Hepatocyte (in vitro differentiated cells): Measurements from ENCODE around the gene VAC14. TPM values are rescaled to one million over a fixed set of nuclear protein-coding genes. Genes with fewer than 3 reads are reported as not detected.

Source experiments
- DNase-seq: peaks from one replicate; pipeline ENCODE4 v3.0.0-alpha.2; 2016; ENCODE audit warnings: low spot score
- H2AFZ ChIP-seq: fragments of 200-600 bp; sonication (generic); 2 replicates; pipeline ENCODE4 v1.6.0; 2016; ENCODE audit warnings: antibody characterized with exemption, mild to moderate bottlenecking
- H3K27ac ChIP-seq: fragments of 200-600 bp; sonication (generic); 2 replicates; pipeline ENCODE4 v1.5.1; 2016; ENCODE audit warnings: mild to moderate bottlenecking
- H3K27me3 ChIP-seq: fragments of 200-600 bp; sonication (generic); 2 replicates; pipeline ENCODE4 v1.6.1; 2016
- H3K36me3 ChIP-seq: fragments of 200-600 bp; sonication (generic); replicated peaks from 2 replicates; pipeline ENCODE4 v1.5.1; 2016; ENCODE audit warnings: low read depth; ENCODE audit not compliant: insufficient read depth
- H3K4me1 ChIP-seq: fragments of 200-600 bp; sonication (generic); 2 replicates; pipeline ENCODE4 v1.5.1; 2016; ENCODE audit warnings: mild to moderate bottlenecking, moderate library complexity; ENCODE audit not compliant: insufficient read depth
- H3K4me2 ChIP-seq: fragments of 200-600 bp; sonication (generic); 2 replicates; pipeline ENCODE4 v1.6.0; 2016
- H3K4me3 ChIP-seq: fragments of 200-600 bp; sonication (generic); 2 replicates; pipeline ENCODE4 v1.5.1; 2016; ENCODE audit warnings: mild to moderate bottlenecking
- H3K79me2 ChIP-seq: fragments of 200-600 bp; sonication (generic); 2 replicates; pipeline ENCODE4 v1.6.0; 2017; ENCODE audit warnings: mild to moderate bottlenecking
- H3K9me2 ChIP-seq: fragments of 200-600 bp; sonication (generic); replicated peaks from 2 replicates; pipeline ENCODE4 v1.6.0; 2017; ENCODE audit warnings: mild to moderate bottlenecking; ENCODE audit not compliant: insufficient read depth
- H3K9me3 ChIP-seq: fragments of 200-600 bp; sonication (generic); 2 replicates; pipeline ENCODE4 v1.5.1; 2016; ENCODE audit warnings: low read depth, mild to moderate bottlenecking
- H4K20me1 ChIP-seq: fragments of 200-600 bp; sonication (generic); 2 replicates; pipeline ENCODE4 v1.6.0; 2016; ENCODE audit warnings: mild to moderate bottlenecking; ENCODE audit not compliant: insufficient read depth, poor library complexity, severe bottlenecking
- CTCF ChIP-seq: fragments of 200-600 bp; sonication (generic); IDR thresholded peaks from 2 replicates; pipeline ENCODE4 v1.5.1; 2016; ENCODE audit warnings: antibody characterized with exemption, mild to moderate bottlenecking; ENCODE audit not compliant: poor library complexity
- EZH2 ChIP-seq: fragments of 200-600 bp; sonication (generic); IDR thresholded peaks from 2 replicates; pipeline ENCODE4 v1.6.1; 2016; ENCODE audit warnings: antibody characterized with exemption, mild to moderate bottlenecking, borderline replicate concordance
- EZH2phosphoT487 ChIP-seq: fragments of 200-600 bp; sonication (generic); IDR thresholded peaks from one replicate; pipeline ENCODE4 v1.6.1; 2018; ENCODE audit warnings: antibody characterized with exemption, mild to moderate bottlenecking, low read depth, moderate library complexity; ENCODE audit not compliant: unreplicated experiment, severe bottlenecking
- WGBS: methylation state at CpG from one replicate; pipeline ENCODE4 v1.1.6; 2016; ENCODE audit warnings: low lambda C conversion rate; ENCODE audit errors: missing lambda C conversion rate; 5-methylcytosine and 5-hydroxymethylcytosine counted together
- polyA plus RNA-seq: library from polyadenylated mRNA; unstranded; fragments of >200 nt; fragmentation: Nextera tagmentation; extraction: Ambion mirVana; gene quantifications from 2 replicates; pipeline ENCODE4 v1.2.1, GENCODE V29; 2016
- total RNA-seq: library from RNA; depleted of rRNA; stranded (reverse); fragments of >200 nt; gene quantifications from 2 replicates; pipeline ENCODE4 v1.2.3, GENCODE V29; 2014

VAC14 gene
- total and polyA plus RNA-seq, 2 experiments from 2014 or later: 35.8 to 49.4 TPM

GRCh38 chr16:70657956-70658355 is 143.0 kb downstream of the VAC14 start:
- Histone ChIP-seq H3K79me2 (no peaks in the 10 kb centered on the region), H3K4me2 (no peak overlapping the region), H3K4me1 (no peaks in the 10 kb centered on the region), H2AFZ (no peak overlapping the region), H3K36me3 (no peaks in the 10 kb centered on the region), H3K27me3 (no peaks in the 10 kb centered on the region), H3K4me3 (no peak overlapping the region), H3K9me3 (no peaks in the 10 kb centered on the region), H4K20me1 (no peaks in the 10 kb centered on the region), H3K9me2 (no peaks in the 10 kb centered on the region), H3K27ac (no peak overlapping the region)
- 88% methylated on average over 7 of the region's 7 CpGs for WGBS
- no peak for DNase-seq
- no peak for TF ChIP-seq EZH2phosphoT487
- no peak for TF ChIP-seq EZH2
- no peak for TF ChIP-seq CTCF

- TF ChIP-seq EZH2phosphoT487 (no peak), CTCF (no peak), EZH2 (no peak)
These were observed 144.2 kb downstream of the VAC14 start for GRCh38 chr16:70656712-70657263.

GRCh38 chr16:70656065-70656711 is 144.8 kb downstream of the VAC14 start:
- WGBS: 88% methylated on average over 8 of the region's 8 CpGs

More at GRCh38 chr16:70656712-70657263, 144.2 kb downstream of the VAC14 start:
- Histone ChIP-seq H2AFZ (no peak overlapping the region), H3K27me3 (no peaks in the 10 kb centered on the region), H3K4me2 (no peak overlapping the region), H3K9me2 (no peaks in the 10 kb centered on the region), H3K9me3 (no peaks in the 10 kb centered on the region), H3K79me2 (no peaks in the 10 kb centered on the region), H3K36me3 (no peaks in the 10 kb centered on the region), H4K20me1 (no peaks in the 10 kb centered on the region), H3K4me1 (no peaks in the 10 kb centered on the region), H3K4me3 (no peak overlapping the region), H3K27ac (no peak overlapping the region)
- DNase-seq: no peak
- 84% methylated on average over 22 of the region's 22 CpGs for WGBS

More at GRCh38 chr16:70656065-70656711, 144.8 kb downstream of the VAC14 start:
- no peak overlapping the region for H2AFZ ChIP-seq
- TF ChIP-seq CTCF: no peak
- no peak for TF ChIP-seq EZH2phosphoT487
- no peak for TF ChIP-seq EZH2
- no peak for DNase-seq
- H3K79me2 ChIP-seq: no peaks in the 10 kb centered on the region
- no peak overlapping the region for H3K4me3 ChIP-seq
- H3K4me2 ChIP-seq: no peak overlapping the region
- no peaks in the 10 kb centered on the region for H3K9me2 ChIP-seq
- H3K36me3 ChIP-seq: no peaks in the 10 kb centered on the region
- no peak overlapping the region for H3K27ac ChIP-seq
- no peaks in the 10 kb centered on the region for H3K4me1 ChIP-seq
- no peaks in the 10 kb centered on the region for H4K20me1 ChIP-seq
- H3K27me3 ChIP-seq: no peaks in the 10 kb centered on the region
- H3K9me3 ChIP-seq: no peaks in the 10 kb centered on the region
